Tongue (tissue), 2 donors: ENCODE measurements around the gene FOXJ3. TPM values are rescaled to one million over a fixed set of nuclear protein-coding genes. Genes with fewer than 3 reads are reported as not detected.

Source experiments
- DNase-seq: peaks from one replicate; pipeline ENCODE4 v3.0.0-alpha.2; 2015
- total RNA-seq: library from RNA; depleted of rRNA; stranded (reverse); fragments of >200 nt; gene quantifications from one replicate; pipeline ENCODE4 v1.2.3, GENCODE V29; 2014

FOXJ3 gene
- total RNA-seq, 1 donor from 2014 or later = 42.3 TPM

- no peak for DNase-seq
Observed at GRCh38 chr1:42311138-42311537, 23.9 kb downstream of the FOXJ3 start.

- DNase-seq = no peak
Observed at GRCh38 chr1:42306977-42307376, 28.1 kb downstream of the FOXJ3 start.

- no peak for DNase-seq
Observed at GRCh38 chr1:42305639-42306038, 29.4 kb downstream of the FOXJ3 start.

GRCh38 chr1:42302034-42302433, 33.0 kb downstream of the FOXJ3 start:
- no peak for DNase-seq

DNA sequence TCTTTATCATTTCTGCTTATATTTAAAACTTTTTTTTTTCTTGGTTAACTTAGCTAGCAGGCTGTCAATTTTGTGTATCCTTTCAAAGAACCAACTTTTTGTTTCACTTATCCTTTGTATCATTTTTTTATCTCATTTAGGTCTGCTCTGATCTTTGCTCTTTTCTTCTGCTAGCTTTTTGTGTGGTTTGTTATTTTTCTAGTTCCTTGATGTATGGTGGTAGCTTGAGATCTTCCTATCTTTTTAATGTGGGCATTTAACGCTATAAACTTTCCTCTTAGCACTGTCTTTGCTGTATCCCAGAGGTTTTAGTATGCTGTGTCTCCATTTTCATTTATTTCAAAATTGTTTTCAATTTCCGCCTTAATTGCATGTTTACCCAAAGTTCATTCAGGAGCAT, 36.5 kb downstream of the FOXJ3 start:
- no peak for DNase-seq

GRCh38 chr1:42295816-42296215, 39.2 kb downstream of the FOXJ3 start:
- no peak for DNase-seq

- no peak for DNase-seq
Observed at GRCh38 chr1:42290130-42290529, 44.9 kb downstream of the FOXJ3 start.

DNA sequence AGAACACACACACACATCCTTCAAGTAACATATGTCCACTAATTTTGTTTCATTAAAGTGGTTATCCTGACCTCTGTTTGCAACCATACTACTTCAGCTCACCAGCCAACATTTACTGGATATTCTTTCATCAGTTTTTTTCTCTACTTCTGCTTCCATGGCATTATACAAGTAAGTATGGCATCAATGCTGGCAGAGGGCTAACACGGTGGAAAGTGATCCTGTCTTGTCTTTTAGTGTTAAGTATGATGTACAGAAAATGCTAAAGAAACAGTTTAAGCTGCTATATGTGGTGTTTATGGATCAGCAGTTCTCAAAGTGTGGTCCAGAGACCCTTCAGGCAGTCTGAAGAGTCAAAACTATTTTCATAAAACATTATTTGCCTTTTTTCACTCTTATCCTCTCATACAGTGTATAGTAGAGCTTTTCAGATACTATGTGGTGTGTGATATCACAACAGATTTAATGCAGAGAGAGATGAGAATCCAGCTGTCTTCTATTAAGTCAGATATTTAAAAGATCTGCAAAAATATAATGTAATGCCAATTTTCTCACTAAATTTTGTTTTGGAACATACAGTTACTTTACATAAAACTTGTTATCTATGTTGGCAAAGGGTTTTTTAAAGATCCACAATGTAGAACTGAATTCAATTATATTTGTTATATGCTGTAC, 46.6 kb downstream of the FOXJ3 start:
- no peak for DNase-seq

GRCh38 chr1:42282867-42283583, 52.0 kb downstream of the FOXJ3 start:
- DNase-seq = no peak

DNA sequence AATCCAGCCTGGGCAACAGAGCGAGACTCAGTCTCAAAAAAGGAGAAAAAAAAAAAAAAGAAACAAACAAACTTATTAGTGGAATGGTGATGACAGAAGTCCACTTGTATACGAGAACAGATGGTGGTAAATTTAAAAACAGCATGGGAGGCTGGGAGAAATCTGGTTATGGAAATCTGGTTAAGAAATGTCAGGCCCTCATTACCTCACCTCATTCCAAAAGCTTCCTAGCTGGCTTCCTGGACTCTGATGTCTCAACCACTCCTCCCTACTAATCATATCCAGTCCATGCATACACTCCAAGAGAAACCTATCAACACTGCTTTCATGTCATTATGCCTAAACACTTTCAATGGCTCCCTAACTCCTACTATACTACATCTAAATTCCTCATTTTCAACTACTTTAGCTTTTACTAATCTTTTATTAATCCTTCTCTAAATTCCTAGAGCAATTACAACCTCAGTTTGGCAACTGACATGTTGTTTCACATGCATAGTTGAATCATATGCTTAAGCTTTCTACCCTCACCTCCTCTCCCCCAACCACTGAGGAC, 52.9 kb downstream of the FOXJ3 start:
- no peak for DNase-seq

GRCh38 chr1:42280821-42281220, 54.2 kb downstream of the FOXJ3 start:
- no peak for DNase-seq

GRCh38 chr1:42279055-42279454, 56.0 kb downstream of the FOXJ3 start:
- DNase-seq = no peak

DNA sequence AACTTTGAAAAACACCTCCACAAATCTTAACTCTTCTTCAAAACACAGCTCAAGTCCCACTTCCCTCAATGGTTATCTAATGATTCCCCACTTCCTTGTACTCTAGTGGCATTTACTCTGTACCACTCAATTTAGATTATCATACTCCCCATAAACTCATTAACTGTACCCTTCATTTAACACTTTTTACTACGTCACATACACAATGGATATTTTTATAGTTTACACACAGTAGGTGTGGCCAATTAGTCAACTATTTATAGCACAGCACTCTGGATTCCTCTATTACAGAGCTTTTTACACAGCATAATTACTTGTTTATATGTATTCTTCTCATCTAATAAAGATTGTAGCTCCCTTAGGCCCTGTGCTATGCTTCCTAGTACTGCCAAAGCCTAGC, 62.1 kb downstream of the FOXJ3 start:
- DNase-seq = no peak

GRCh38 chr1:42267904-42268303, 67.1 kb downstream of the FOXJ3 start:
- DNase-seq = no peak

GRCh38 chr1:42266253-42267135, 68.5 kb downstream of the FOXJ3 start:
- DNase-seq = no peak

DNA sequence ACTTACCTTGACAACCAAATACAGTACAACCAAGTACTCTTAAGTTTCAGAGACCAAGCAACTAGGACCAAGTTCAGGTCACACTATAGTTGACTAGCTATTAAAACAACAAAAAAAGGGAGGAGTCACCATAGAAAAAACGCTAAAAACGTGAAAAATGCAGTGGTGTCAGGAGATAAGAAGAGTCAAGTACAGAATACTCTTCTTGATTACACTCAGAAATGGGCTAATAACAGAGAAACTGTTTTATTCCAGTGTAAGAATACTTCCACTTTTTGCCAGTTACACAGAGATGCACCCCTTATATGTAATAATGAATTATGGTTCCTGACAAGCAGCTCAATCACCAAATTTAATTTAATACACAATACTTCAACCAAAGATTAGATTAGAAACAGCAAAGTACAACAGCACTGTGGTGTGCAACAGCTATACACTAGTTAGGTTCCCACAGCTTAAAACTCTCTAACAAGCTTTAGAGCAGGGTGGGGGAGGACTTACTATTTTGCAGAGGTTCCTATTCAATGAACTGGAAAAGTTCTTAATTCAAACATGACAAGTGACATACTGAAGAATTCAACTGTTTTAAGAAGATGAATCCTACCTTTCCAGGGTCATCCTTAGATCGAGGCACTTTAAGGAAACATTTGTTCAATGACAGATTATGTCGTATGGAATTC, 70.4 kb downstream of the FOXJ3 start:
- no peak for DNase-seq

GRCh38 chr1:42263019-42263418, 72.0 kb downstream of the FOXJ3 start:
- DNase-seq = no peak

DNA sequence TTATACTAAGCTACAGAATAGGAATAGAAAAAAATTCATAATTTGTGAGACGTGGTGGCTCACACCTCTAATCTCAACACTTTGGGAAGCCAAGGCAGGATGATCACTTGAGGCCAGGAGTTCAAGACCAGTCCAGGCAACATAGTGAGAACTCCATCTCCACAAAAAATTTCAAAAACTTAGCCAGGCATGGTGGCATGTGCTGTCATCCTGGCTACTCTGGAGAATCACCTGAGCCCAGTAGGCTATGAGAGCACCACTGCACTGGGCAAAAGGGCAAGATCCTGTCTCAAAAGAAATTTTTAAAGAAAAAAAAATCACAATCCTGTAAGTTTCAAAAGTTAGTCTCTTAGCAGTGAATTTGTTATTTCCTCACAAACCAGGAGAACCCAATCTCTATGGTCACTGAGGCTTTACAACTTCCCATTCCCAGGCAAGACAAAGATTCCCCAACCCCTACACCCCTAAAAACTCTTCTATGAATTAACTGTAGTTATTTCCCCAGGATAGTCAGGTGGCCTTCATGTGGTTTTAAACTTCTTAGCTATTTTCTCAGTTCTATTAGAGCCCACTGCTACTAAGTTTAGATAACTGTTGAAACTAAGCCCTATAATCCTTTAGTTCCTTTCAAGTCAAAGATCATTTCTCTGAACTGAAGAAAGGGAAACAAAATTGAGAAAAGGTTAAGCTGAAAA, 74.5 kb downstream of the FOXJ3 start:
- DNase-seq = no peak

DNA sequence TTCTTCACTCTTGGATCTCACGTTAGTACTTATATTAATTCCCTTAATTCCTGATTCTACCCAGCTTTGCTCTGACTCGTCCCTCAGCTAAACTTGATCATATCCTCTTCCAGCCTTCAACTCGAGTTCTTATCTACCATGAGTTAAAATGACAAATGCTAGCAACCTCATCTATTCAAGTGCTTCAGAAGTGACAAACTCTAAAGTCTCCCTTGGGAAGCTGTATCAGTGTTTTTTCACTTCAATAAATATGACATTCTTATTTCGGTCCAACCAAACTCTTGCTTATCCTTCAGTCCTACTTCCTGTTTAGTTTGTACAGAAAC, 75.3 kb downstream of the FOXJ3 start:
- DNase-seq = no peak

DNA sequence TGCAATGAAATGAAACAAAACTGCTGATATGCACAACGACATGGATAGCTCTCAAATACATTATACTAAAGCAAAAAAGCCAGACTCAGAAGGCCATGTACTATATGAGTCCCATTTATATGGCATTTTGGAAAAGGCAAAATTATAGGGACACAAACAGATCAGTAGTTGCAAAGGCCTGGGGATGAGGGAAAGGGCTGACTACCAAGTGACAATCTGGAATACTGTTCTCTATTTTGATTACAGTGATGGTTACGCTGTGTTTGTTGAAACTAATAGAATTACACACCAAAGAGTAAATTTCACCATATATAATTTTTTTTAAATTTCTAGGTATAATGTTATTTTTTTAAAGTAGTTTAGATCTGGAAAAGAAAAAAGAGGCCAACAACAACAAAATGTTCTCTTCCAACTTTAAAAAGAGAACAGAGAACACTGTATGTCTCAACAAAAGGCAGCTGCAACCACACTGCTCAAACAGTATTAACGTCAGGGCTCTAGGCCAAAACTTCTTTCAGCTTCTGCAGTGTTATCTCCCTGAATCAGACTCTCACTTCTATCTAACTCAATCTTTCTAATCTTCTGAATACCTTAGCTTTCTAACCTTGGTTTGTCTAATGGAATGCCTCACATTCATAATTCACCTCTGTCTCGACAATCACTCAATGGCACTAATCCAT, 75.8 kb downstream of the FOXJ3 start:
- DNase-seq = peak; percentile 87

- DNase-seq = no peak
Observed at GRCh38 chr1:42258218-42258617, 76.8 kb downstream of the FOXJ3 start.
